ENCODE results near the gene CD320.

Gene CD320

GRCh38 chr19:8259142-8259921 is 48.8 kb downstream of the CD320 start:
- H3K4me1 ChIP-seq (ENCODE audit: insufficient read depth, low read length), result no peaks in the 10 kb centered on the region
- peaks cover 46% of the 10 kb centered on the region for H3K36me3 ChIP-seq (ENCODE audit: insufficient read depth, low read length)
- no peaks in the 10 kb centered on the region for H3K9me3 ChIP-seq (ENCODE audit: insufficient read depth, low read depth, low read length)
- no peak overlapping the region for H3K4me3 ChIP-seq (ENCODE audit: low read length)
- no peaks in the 10 kb centered on the region for H3K27me3 ChIP-seq (ENCODE audit: insufficient read depth, low read length)
- no peak overlapping the region for H3K9ac ChIP-seq (ENCODE audit: low read depth, low read length)
- 91% methylated on average over 11 of the region's 11 CpGs for WGBS
- no peak overlapping the region for H3K27ac ChIP-seq (ENCODE audit: low read depth, low read length)

- Histone ChIP-seq H3K9me3 (ENCODE audit: insufficient read depth, low read depth, low read length) (no peaks in the 10 kb centered on the region), H3K36me3 (ENCODE audit: insufficient read depth, low read length) (peaks cover 46% of the 10 kb centered on the region), H3K27me3 (ENCODE audit: insufficient read depth, low read length) (no peaks in the 10 kb centered on the region), H3K9ac (ENCODE audit: low read depth, low read length) (no peak overlapping the region), H3K4me3 (ENCODE audit: low read length) (no peak overlapping the region), H3K27ac (ENCODE audit: low read depth, low read length) (no peak overlapping the region), H3K4me1 (ENCODE audit: insufficient read depth, low read length) (no peaks in the 10 kb centered on the region)
- 72% methylated on average over 5 of the region's 5 CpGs for WGBS
These were observed 51.1 kb downstream of the CD320 start for GRCh38 chr19:8257052-8257443.

GRCh38 chr19:8256276-8257051 is 51.7 kb downstream of the CD320 start:
- Histone ChIP-seq H3K4me1 (ENCODE audit: insufficient read depth, low read length) (no peaks in the 10 kb centered on the region), H3K36me3 (ENCODE audit: insufficient read depth, low read length) (peaks cover 42% of the 10 kb centered on the region), H3K4me3 (ENCODE audit: low read length) (no peak overlapping the region), H3K9ac (ENCODE audit: low read depth, low read length) (no peak overlapping the region), H3K9me3 (ENCODE audit: insufficient read depth, low read depth, low read length) (no peaks in the 10 kb centered on the region), H3K27me3 (ENCODE audit: insufficient read depth, low read length) (no peaks in the 10 kb centered on the region), H3K27ac (ENCODE audit: low read depth, low read length) (no peak overlapping the region)
- 95% methylated on average over 15 of the region's 15 CpGs for WGBS

GRCh38 chr19:8255426-8256125 is 52.6 kb downstream of the CD320 start:
- no peak overlapping the region for H3K4me3 ChIP-seq (ENCODE audit: low read length)
- H3K27ac ChIP-seq (ENCODE audit: low read depth, low read length), result no peak overlapping the region
- 93% methylated on average over 18 of the region's 18 CpGs for WGBS
- no peaks in the 10 kb centered on the region for H3K27me3 ChIP-seq (ENCODE audit: insufficient read depth, low read length)
- no peaks in the 10 kb centered on the region for H3K4me1 ChIP-seq (ENCODE audit: insufficient read depth, low read length)
- H3K9me3 ChIP-seq (ENCODE audit: insufficient read depth, low read depth, low read length), result no peaks in the 10 kb centered on the region
- H3K36me3 ChIP-seq (ENCODE audit: insufficient read depth, low read length), result peaks cover 47% of the 10 kb centered on the region
- no peak overlapping the region for H3K9ac ChIP-seq (ENCODE audit: low read depth, low read length)

GRCh38 chr19:8254286-8255001 is 53.7 kb downstream of the CD320 start:
- H3K27ac ChIP-seq (ENCODE audit: low read depth, low read length), result 0 out of 2 replicates have a peak overlapping the region, but pooled peaks have one; percentile 30
- no peak overlapping the region for H3K4me3 ChIP-seq (ENCODE audit: low read length)
- H3K9me3 ChIP-seq (ENCODE audit: insufficient read depth, low read depth, low read length), result no peaks in the 10 kb centered on the region
- H3K9ac ChIP-seq (ENCODE audit: low read depth, low read length), result no peak overlapping the region
- H3K4me1 ChIP-seq (ENCODE audit: insufficient read depth, low read length), result no peaks in the 10 kb centered on the region
- H3K27me3 ChIP-seq (ENCODE audit: insufficient read depth, low read length), result no peaks in the 10 kb centered on the region
- peaks cover 47% of the 10 kb centered on the region for H3K36me3 ChIP-seq (ENCODE audit: insufficient read depth, low read length)
- 95% methylated on average over 11 of the region's 11 CpGs for WGBS

- Histone ChIP-seq H3K9ac (ENCODE audit: low read depth, low read length) (no peak overlapping the region), H3K27me3 (ENCODE audit: insufficient read depth, low read length) (no peaks in the 10 kb centered on the region), H3K4me1 (ENCODE audit: insufficient read depth, low read length) (no peaks in the 10 kb centered on the region), H3K27ac (ENCODE audit: low read depth, low read length) (no peak overlapping the region), H3K36me3 (ENCODE audit: insufficient read depth, low read length) (peaks cover 47% of the 10 kb centered on the region), H3K4me3 (ENCODE audit: low read length) (no peak overlapping the region), H3K9me3 (ENCODE audit: insufficient read depth, low read depth, low read length) (no peaks in the 10 kb centered on the region)
- 93% methylated on average over 12 of the region's 12 CpGs for WGBS
These were observed 54.5 kb downstream of the CD320 start for GRCh38 chr19:8253678-8254077.

GRCh38 chr19:8252922-8253589 is 55.1 kb downstream of the CD320 start:
- Histone ChIP-seq H3K36me3 (ENCODE audit: insufficient read depth, low read length) (peaks cover 43% of the 10 kb centered on the region), H3K9ac (ENCODE audit: low read depth, low read length) (no peak overlapping the region), H3K9me3 (ENCODE audit: insufficient read depth, low read depth, low read length) (no peaks in the 10 kb centered on the region), H3K27me3 (ENCODE audit: insufficient read depth, low read length) (no peaks in the 10 kb centered on the region), H3K4me1 (ENCODE audit: insufficient read depth, low read length) (no peaks in the 10 kb centered on the region), H3K4me3 (ENCODE audit: low read length) (no peak overlapping the region), H3K27ac (ENCODE audit: low read depth, low read length) (no peak overlapping the region)
- WGBS, result 40% methylated on average over 13 of the region's 13 CpGs
